Aorta (tissue), 5 donors: Measurements from ENCODE around the gene MYOCOS. TPM values are rescaled to one million over a fixed set of nuclear protein-coding genes. Genes with fewer than 3 reads are reported as not detected.
A peak's percentile ranks its signal among the peaks of the same experiment; 100 is the strongest.

ENCODE experiments used
- ATAC-seq: fragments of 200-7000 bp; cut with Tn5 transposase; one replicate; pipeline ENCODE4 v1.9.1; 2022; ENCODE audit warnings: moderate library complexity; ENCODE audit not compliant: low FRiP score
- DNase-seq, 2 donors: peaks; one replicate each; pipeline ENCODE4 v3.0.0-alpha.2; 2020
- H3K27ac ChIP-seq, 2 donors: one replicate each; pipeline ENCODE4 v1.5.1; 2013; ENCODE audit warnings: low read length in 2 of 2, mild to moderate bottlenecking in 2 of 2, moderate library complexity in 2 of 2, control low read depth in 1 of 2, inconsistent platforms in 1 of 2, low read depth in 1 of 2
- H3K27me3 ChIP-seq, 2 donors: one replicate each; pipeline ENCODE4 v1.6.1; 2013; ENCODE audit warnings: control low read depth in 1 of 2, low read length in 1 of 2, mild to moderate bottlenecking in 1 of 2, moderate library complexity in 1 of 2; ENCODE audit not compliant: insufficient read depth in 2 of 2, control insufficient read depth in 1 of 2
- H3K36me3 ChIP-seq, 2 donors: one replicate each; pipeline ENCODE4 v1.6.1; 2013; ENCODE audit warnings: control low read depth in 1 of 2, low read length in 1 of 2, mild to moderate bottlenecking in 1 of 2; ENCODE audit not compliant: insufficient read depth in 2 of 2, control insufficient read depth in 1 of 2
- H3K4me1 ChIP-seq, 2 donors: one replicate each; pipeline ENCODE4 v1.6.1; 2013; ENCODE audit warnings: low read length in 2 of 2, control low read depth in 1 of 2, mild to moderate bottlenecking in 1 of 2, moderate library complexity in 1 of 2; ENCODE audit not compliant: insufficient read depth in 2 of 2, control insufficient read depth in 1 of 2
- H3K4me3 ChIP-seq, 2 donors: one replicate each; pipeline ENCODE4 v1.5.1; 2013; ENCODE audit warnings: low read length in 2 of 2, control low read depth in 1 of 2, mild to moderate bottlenecking in 1 of 2
- H3K9me3 ChIP-seq: one replicate; pipeline ENCODE4 v1.6.1; 2013; ENCODE audit warnings: mild to moderate bottlenecking, low read length; ENCODE audit not compliant: control insufficient read depth
- WGBS, 2 donors: extraction: QIAGEN DNeasy Blood & Tissue Kit; methylation state at CpG; one replicate each; pipeline ENCODE4 v1.1.7; 2013; 5-methylcytosine and 5-hydroxymethylcytosine counted together
- intact Hi-C, 2 donors: fragments of 100-400 bp; cut with DNase I; formaldehyde crosslinking; loops; one replicate each; pipeline versions ENCODE4 v1.14.2 to v1.15.0; 2022
- polyA plus RNA-seq, 2 donors: library from polyadenylated mRNA; stranded (reverse); fragments of 200-250 nt; gene quantifications; one replicate each; pipeline ENCODE4 v1.2.3, GENCODE V29; 2013
- total RNA-seq, 2 donors: library from RNA; stranded (reverse); fragmentation: NEBNext Ultra II Directional; extraction: Animal tissue kit (Norgen Biotek cat#: 25700); gene quantifications; one replicate each; pipeline ENCODE4 v1.2.1, GENCODE V29; 2021
- donor health status: healthy with polysubstance abuse.
- donor health status: Bipolar disorder and iron deficiency.
- donor health status: DM: no; HTN: no; CAD: no.
- donor health status: DM: no; HTN: no; CAD: no.
- donor health status: DM: yes; HTN: yes; CAD: no.

Gene MYOCOS
- total and polyA plus RNA-seq, 4 donors: not detected

- ATAC-seq (peak; percentile 86), DNase-seq (no peak)
- intact Hi-C loops: no loop called here
- H3K27ac ChIP-seq: no peak overlapping the region
- H3K4me3 ChIP-seq: no peak overlapping the region
- peaks cover 0 to 2% of the 10 kb centered on the region in 2 donors for H3K4me1 ChIP-seq
- no peaks in the 10 kb centered on the region for H3K9me3 ChIP-seq
- WGBS, 2 donors: 55 to 59% methylated on average over 7 of the region's 7 CpGs
- H3K36me3 ChIP-seq: no peaks in the 10 kb centered on the region
- H3K27me3 ChIP-seq: no peaks in the 10 kb centered on the region
Measured at GRCh38 chr1:171663036-171663853, 41.2 kb downstream of the MYOCOS start.

DNA sequence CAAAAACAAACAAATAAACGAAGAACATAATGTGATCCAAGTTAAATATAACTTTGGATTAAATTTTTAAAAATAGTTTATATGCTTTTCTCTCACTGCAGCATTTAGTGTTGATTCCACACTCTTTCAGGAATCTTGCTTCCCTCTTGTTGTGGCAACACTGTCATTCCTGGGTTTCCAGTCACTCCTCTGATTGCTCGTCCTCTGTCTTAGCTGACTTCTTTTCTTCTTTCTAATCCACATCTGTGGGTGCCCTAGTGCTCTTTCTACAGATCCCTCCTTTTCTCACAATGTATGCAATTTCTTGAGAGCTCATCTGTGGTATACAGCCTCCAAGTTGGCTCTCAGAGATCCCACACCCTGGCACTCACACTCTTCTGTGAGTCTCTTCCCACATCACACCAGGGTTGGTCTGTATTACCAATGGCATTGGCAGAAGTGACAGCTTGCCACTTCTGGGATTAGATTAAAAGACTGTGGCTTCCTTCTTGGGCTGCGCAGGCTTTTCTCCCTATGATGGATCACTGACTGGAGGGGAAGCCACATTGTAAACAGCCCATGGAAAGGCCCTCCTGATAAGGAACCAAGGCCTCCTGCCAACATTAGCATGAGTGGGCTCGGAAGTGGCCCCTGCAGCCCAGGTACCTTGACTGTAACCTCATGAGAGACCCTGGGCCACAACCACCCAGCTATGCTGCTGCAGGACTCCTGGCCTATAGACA is 42.0 kb downstream of the MYOCOS start:
- H3K4me3 ChIP-seq: no peak overlapping the region
- intact Hi-C loops: no loop called here
- H3K36me3 ChIP-seq: no peaks in the 10 kb centered on the region
- H3K27ac ChIP-seq: no peak overlapping the region
- ATAC-seq: no peak
- no peak for DNase-seq
- H3K27me3 ChIP-seq: no peaks in the 10 kb centered on the region
- H3K4me1 ChIP-seq: peaks cover 0 to 2% of the 10 kb centered on the region in 2 donors
- 45 to 47% methylated on average over 4 of the region's 4 CpGs for WGBS, 2 donors
- H3K9me3 ChIP-seq: no peaks in the 10 kb centered on the region

DNA sequence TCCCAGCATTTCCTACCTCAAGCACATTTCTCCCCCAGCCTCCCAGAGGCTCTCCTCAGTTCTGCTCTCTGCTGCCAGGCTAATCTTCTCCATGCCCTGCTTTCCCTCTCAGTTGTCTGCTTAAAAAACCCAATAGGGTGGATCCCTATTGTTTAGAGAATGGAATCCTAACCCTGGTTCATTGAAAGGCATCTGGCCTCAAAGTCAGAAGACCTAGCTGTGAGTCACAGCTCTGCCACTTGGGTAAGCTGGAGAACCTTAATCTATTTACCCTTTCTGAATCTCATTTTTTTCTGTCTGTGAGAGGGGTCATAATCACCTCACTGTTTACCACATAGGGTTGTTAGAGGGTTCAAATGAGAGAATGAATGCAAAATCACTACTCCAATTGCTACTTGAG is 42.9 kb downstream of the MYOCOS start:
- DNase-seq (no peak), ATAC-seq (no peak)
- H3K9me3 ChIP-seq: no peaks in the 10 kb centered on the region
- no peak overlapping the region for H3K27ac ChIP-seq
- intact Hi-C loops: no loop called here
- H3K4me1 ChIP-seq: peaks cover 0 to 2% of the 10 kb centered on the region in 2 donors
- no peaks in the 10 kb centered on the region for H3K36me3 ChIP-seq
- no peaks in the 10 kb centered on the region for H3K27me3 ChIP-seq
- H3K4me3 ChIP-seq: no peak overlapping the region

- WGBS, 2 donors: 83 to 85% methylated on average over 4 of the region's 4 CpGs
- DNase-seq (no peak), ATAC-seq (no peak)
- intact Hi-C loops: no loop called here
- H3K36me3 ChIP-seq: no peaks in the 10 kb centered on the region
- H3K27me3 ChIP-seq: no peaks in the 10 kb centered on the region
- no peak overlapping the region for H3K4me3 ChIP-seq
- no peak overlapping the region for H3K27ac ChIP-seq
- H3K4me1 ChIP-seq: peaks cover 0 to 2% of the 10 kb centered on the region in 2 donors
- H3K9me3 ChIP-seq: no peaks in the 10 kb centered on the region
Measured at GRCh38 chr1:171666114-171666769, 44.2 kb downstream of the MYOCOS start.

DNA sequence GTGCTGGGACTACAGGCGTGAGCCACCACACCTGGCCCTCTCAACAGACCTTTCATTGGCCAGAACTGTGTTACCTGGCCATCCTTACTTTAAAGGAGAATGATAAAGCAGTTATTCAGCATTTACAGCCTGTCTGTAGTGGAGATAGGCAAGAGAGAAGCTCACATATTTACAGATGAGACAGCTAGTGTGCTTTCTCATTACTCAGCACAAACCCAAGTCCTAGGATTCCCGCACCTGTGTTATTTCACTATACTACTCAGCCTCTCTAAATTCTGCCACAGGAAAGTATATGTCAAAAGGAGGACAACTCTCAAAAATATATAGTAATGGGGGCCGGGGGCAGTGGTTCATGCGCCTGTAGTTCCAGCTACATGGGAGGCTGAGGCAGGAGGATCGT is 46.3 kb downstream of the MYOCOS start:
- intact Hi-C loops: no loop called here

GRCh38 chr1:171670739-171671138 is 48.7 kb downstream of the MYOCOS start:
- DNase-seq (no peak), ATAC-seq (no peak)
- Histone ChIP-seq H3K27ac (no peak overlapping the region), H3K27me3 (no peaks in the 10 kb centered on the region), H3K4me1 (peaks cover 0 to 4% of the 10 kb centered on the region in 2 donors), H3K36me3 (no peaks in the 10 kb centered on the region), H3K4me3 (no peak overlapping the region), H3K9me3 (no peaks in the 10 kb centered on the region)
- WGBS, 2 donors: 96 to 97% methylated on average over 28 of the region's 28 CpGs
- intact Hi-C loops: no loop called here

More for the DNA sequence above, 46.3 kb downstream of the MYOCOS start:
- no peak overlapping the region for H3K4me3 ChIP-seq
- no peaks in the 10 kb centered on the region for H3K9me3 ChIP-seq
- H3K36me3 ChIP-seq: no peaks in the 10 kb centered on the region
- H3K4me1 ChIP-seq: peaks cover 0 to 2% of the 10 kb centered on the region in 2 donors
- H3K27me3 ChIP-seq: no peaks in the 10 kb centered on the region
- WGBS, 2 donors: 91 to 92% methylated on average over 5 of the region's 5 CpGs
- no peak overlapping the region for H3K27ac ChIP-seq
- ATAC-seq: no peak
- no peak for DNase-seq

- DNase-seq (no peak), ATAC-seq (peak; percentile 80)
- H3K27ac ChIP-seq: peak overlapping the region in 1 of 2 donors; percentile 95
- intact Hi-C loops: no loop called here
- no peak overlapping the region for H3K4me3 ChIP-seq
- no peaks in the 10 kb centered on the region for H3K36me3 ChIP-seq
- H3K9me3 ChIP-seq: no peaks in the 10 kb centered on the region
- peaks cover 0 to 4% of the 10 kb centered on the region in 2 donors for H3K4me1 ChIP-seq
- no peaks in the 10 kb centered on the region for H3K27me3 ChIP-seq
- 28 to 35% methylated on average over 3 of the region's 3 CpGs for WGBS, 2 donors
Measured at GRCh38 chr1:171674431-171675405, 52.7 kb downstream of the MYOCOS start.
